Uterus (tissue), 4 donors: ENCODE measurements around the gene CD96. TPM values are rescaled to one million over a fixed set of nuclear protein-coding genes. Genes with fewer than 3 reads are reported as not detected.
A peak's percentile ranks its signal among the peaks of the same experiment; 100 is the strongest.
"Not testable (repeated sequence)": the region's sequence is repeated elsewhere in the genome, so short reads cannot be mapped to it uniquely, and the experiment has no call there.

Experiments
- DNase-seq, 2 donors: peaks; one replicate each; pipeline ENCODE4 v3.0.0-alpha.2; 2019 to 2020
- H3K27ac ChIP-seq, 2 donors: fragments of 200-600 bp; sonication (generic); 1 replicate in 1 of 2; 2 replicates in 1 of 2; pipeline ENCODE4 v1.5.1; 2016 to 2018
- H3K27me3 ChIP-seq, 2 donors: fragments of 200-600 bp; sonication (generic); one replicate each; pipeline ENCODE4 v1.5.1; 2018 to 2019; ENCODE audit warnings: control low read depth in 1 of 2
- H3K36me3 ChIP-seq, 2 donors: fragments of 200-600 bp; sonication (generic); one replicate each; pipeline ENCODE4 v1.5.1; 2019; ENCODE audit warnings: control low read depth in 1 of 2
- H3K4me1 ChIP-seq, 2 donors: fragments of 200-600 bp; sonication (generic); one replicate each; pipeline ENCODE4 v1.5.1; 2018 to 2019; ENCODE audit warnings: control low read depth in 1 of 2
- H3K4me3 ChIP-seq, 2 donors: fragments of 200-600 bp; sonication (generic); 1 replicate in 1 of 2; 2 replicates in 1 of 2; pipeline ENCODE4 v1.5.1; 2018 to 2019; ENCODE audit warnings: mild to moderate bottlenecking in 1 of 2
- H3K9me3 ChIP-seq, 2 donors: fragments of 200-600 bp; sonication (generic); one replicate each; pipeline ENCODE4 v1.5.1; 2019; ENCODE audit warnings: control low read depth in 1 of 2
- CTCF ChIP-seq, 4 experiments: fragments of 200-600 bp in 2 of 4; fragments of 450-650 bp in 2 of 4; sonication (generic) in 2 of 4; IDR thresholded peaks; one replicate each; pipeline ENCODE4 v1.5.1; 2016 to 2019; ENCODE audit warnings: antibody characterized with exemption in 4 of 4, mild to moderate bottlenecking in 2 of 4, moderate library complexity in 1 of 4
- POLR2A ChIP-seq, 2 donors: fragments of 450-650 bp; IDR thresholded peaks; one replicate each; pipeline ENCODE4 v1.6.1; 2016; ENCODE audit warnings: antibody characterized with exemption in 2 of 2, mild to moderate bottlenecking in 1 of 2, moderate library complexity in 1 of 2
- intact Hi-C: fragments of 100-400 bp; cut with DNase I; formaldehyde crosslinking; loops from one replicate; pipeline ENCODE4 v1.15.1; 2023; ENCODE audit warnings: low total_unique reads
- total RNA-seq, 4 donors: library from RNA; depleted of rRNA in 3 of 4; stranded (reverse); fragments of >200 nt in 3 of 4; gene quantifications; one replicate each; pipeline versions ENCODE4 v1.1.0 to v1.2.4, GENCODE V29; 2014 to 2023
- donor health status: DM: yes; HTN: yes; CAD: no.

Gene CD96
- total RNA-seq, 4 donors from 2014 or later, result 1.0 to 2.8 (median 2.2) TPM

- intact Hi-C loops, result no loop called here
- no peak for DNase-seq
Observed at GRCh38 chr3:111668326-111668725, 126.3 kb downstream of the CD96 start.

GRCh38 chr3:111668888-111669488, 127.0 kb downstream of the CD96 start:
- no peak overlapping the region for H3K27ac ChIP-seq
- no peaks in the 10 kb centered on the region for H3K9me3 ChIP-seq
- TF ChIP-seq POLR2A (IDR thresholded peaks at IDR 0.05) (no peak), CTCF (IDR thresholded peaks at IDR 0.05) (peak; percentile 74 to 85 (median 80))
- H3K4me1 ChIP-seq, result no peaks in the 10 kb centered on the region
- no peaks in the 10 kb centered on the region for H3K36me3 ChIP-seq
- H3K27me3 ChIP-seq, result no peaks in the 10 kb centered on the region
- H3K4me3 ChIP-seq, result no peak overlapping the region
- no peak for DNase-seq
- intact Hi-C loops, result no loop called here

More at GRCh38 chr3:111668326-111668725, 126.3 kb downstream of the CD96 start:
- no peaks in the 10 kb centered on the region for H3K4me1 ChIP-seq
- no peak for TF ChIP-seq POLR2A (IDR thresholded peaks at IDR 0.05)
- no peak for TF ChIP-seq CTCF (IDR thresholded peaks at IDR 0.05)
- no peak overlapping the region for H3K4me3 ChIP-seq
- no peaks in the 10 kb centered on the region for H3K9me3 ChIP-seq
- H3K36me3 ChIP-seq, result no peaks in the 10 kb centered on the region
- no peaks in the 10 kb centered on the region for H3K27me3 ChIP-seq
- H3K27ac ChIP-seq, result no peak overlapping the region

- no peak overlapping the region for H3K4me3 ChIP-seq
- no peak overlapping the region for H3K27ac ChIP-seq
- TF ChIP-seq POLR2A (IDR thresholded peaks at IDR 0.05) (no peak), CTCF (IDR thresholded peaks at IDR 0.05) (no peak)
- H3K9me3 ChIP-seq, result no peaks in the 10 kb centered on the region
- no peaks in the 10 kb centered on the region for H3K27me3 ChIP-seq
- intact Hi-C loops, result no loop called here
- H3K4me1 ChIP-seq, result no peaks in the 10 kb centered on the region
- no peaks in the 10 kb centered on the region for H3K36me3 ChIP-seq
- DNase-seq, result no peak
Observed at GRCh38 chr3:111669926-111670630, 128.1 kb downstream of the CD96 start.

- DNase-seq, H3K4me3 ChIP-seq, H3K4me1 ChIP-seq, intact Hi-C loops, H3K36me3 ChIP-seq, H3K9me3 ChIP-seq, H3K27me3 ChIP-seq, H3K27ac ChIP-seq: not testable (repeated sequence)
Observed at GRCh38 chr3:111672461-111672860, 130.5 kb downstream of the CD96 start.

- TF ChIP-seq CTCF (IDR thresholded peaks at IDR 0.05) (no peak), POLR2A (IDR thresholded peaks at IDR 0.05) (no peak)
- Histone ChIP-seq H3K27me3 (no peaks in the 10 kb centered on the region), H3K27ac (no peak overlapping the region), H3K9me3 (no peaks in the 10 kb centered on the region), H3K4me3 (no peak overlapping the region), H3K36me3 (no peaks in the 10 kb centered on the region), H3K4me1 (no peaks in the 10 kb centered on the region)
- DNase-seq, result no peak
- intact Hi-C loops, result no loop called here
Observed at GRCh38 chr3:111675846-111676210, 133.8 kb downstream of the CD96 start.
